ENCODE measurements around the gene NUDT7. TPM values are rescaled to one million over a fixed set of nuclear protein-coding genes. Genes with fewer than 3 reads are reported as not detected.

NUDT7 gene
- total and polyA plus RNA-seq, 2 donors (not counting 3 experiments of a cell fraction or from before 2014, with no cell fraction given): 6.2 to 6.5 TPM

GRCh38 chr16:77692612-77693011 is 29.7 kb upstream of the NUDT7 start:
- dilution Hi-C loops (cut with MboI; ENCODE audit: extremely low pct_ligation_motif_present, low sequenced_read_pairs): no loop called here

More at GRCh38 chr16:77692612-77693011, 29.7 kb upstream of the NUDT7 start:
- POLR2A ChIA-PET: no interaction called here
- no peak overlapping the region for H2AFZ ChIP-seq (ENCODE audit: low read depth, low read length)
- FAIRE-seq (no peak), DNase-seq (ENCODE audit: low read depth, low spot score) (no peak)
- TF ChIP-seq POLR2AphosphoS5 (IDR thresholded peaks at IDR 0.05; ENCODE audit: insufficient read depth, low read depth, low read length) (no peak), MYC (IDR thresholded peaks at IDR 0.05; ENCODE audit: low read depth, low read length) (no peak), CTCF (IDR thresholded peaks at IDR 0.05; ENCODE audit: extremely low read depth in 1 of 2, insufficient read depth in 1 of 2, low read depth in 1 of 2, low read length in 2 of 2) (no peak), MAX (IDR thresholded peaks at IDR 0.05; ENCODE audit: insufficient read depth, insufficient read length) (no peak), FOS (IDR thresholded peaks at IDR 0.05; ENCODE audit: borderline replicate concordance, insufficient read depth, low read length) (no peak)
- H3K27ac ChIP-seq (ENCODE audit: insufficient read depth, low read depth, low read length): no peak overlapping the region
- no peaks in the 10 kb centered on the region for H3K9me3 ChIP-seq (replicated peaks; ENCODE audit: control insufficient read depth, insufficient read depth, low read length)
- H3K9ac ChIP-seq (replicated peaks; ENCODE audit: extremely low read depth, insufficient read depth, low read length): no peak overlapping the region
- H4K20me1 ChIP-seq (replicated peaks; ENCODE audit: control insufficient read depth, extremely low read depth, insufficient read depth, low read length): no peaks in the 10 kb centered on the region
- intact Hi-C loops (cut with micrococcal nuclease): no loop called here
- no peaks in the 10 kb centered on the region for H3K79me2 ChIP-seq (ENCODE audit: control insufficient read depth, insufficient read depth, low read length)
- no peak overlapping the region for H3K4me2 ChIP-seq (ENCODE audit: insufficient read depth, low read length)
- CTCF ChIA-PET: no interaction called here
- no peaks in the 10 kb centered on the region for H3K9me1 ChIP-seq (replicated peaks; ENCODE audit: control insufficient read depth, extremely low read depth, insufficient read depth, low read length)
- no peaks in the 10 kb centered on the region for H3K36me3 ChIP-seq (ENCODE audit: control insufficient read depth in 2 of 2, extremely low read depth in 1 of 2, insufficient read depth in 2 of 2, low read length in 2 of 2)
- H3K4me1 ChIP-seq (ENCODE audit: control insufficient read depth, extremely low read depth, insufficient read depth, low read length): no peaks in the 10 kb centered on the region
- no peak overlapping the region for H3K4me3 ChIP-seq (replicated peaks in 1 of 3; ENCODE audit: insufficient read depth in 1 of 3, low read depth in 1 of 3, low read length in 3 of 3)
- peaks cover 0 to 2% of the 10 kb centered on the region in 2 experiments for H3K27me3 ChIP-seq (ENCODE audit: control insufficient read depth in 2 of 2, insufficient read depth in 2 of 2, low read length in 2 of 2)
- no TSS peak for BruUV-seq (replicated peaks)

Measured in endothelial cell of umbilical vein (primary cell).